ENCODE results near the gene IRAK3.
"Not testable (repeated sequence)": the region's sequence is repeated elsewhere in the genome, so short reads cannot be mapped to it uniquely, and the experiment has no call there.

Gene IRAK3

GRCh38 chr12:66174391-66175325, 14.4 kb upstream of the IRAK3 start:
- DNase-seq (ENCODE audit: low spot score): not testable (repeated sequence)

GRCh38 chr12:66176105-66176900, 12.7 kb upstream of the IRAK3 start:
- no peak for DNase-seq (ENCODE audit: low spot score)

DNA sequence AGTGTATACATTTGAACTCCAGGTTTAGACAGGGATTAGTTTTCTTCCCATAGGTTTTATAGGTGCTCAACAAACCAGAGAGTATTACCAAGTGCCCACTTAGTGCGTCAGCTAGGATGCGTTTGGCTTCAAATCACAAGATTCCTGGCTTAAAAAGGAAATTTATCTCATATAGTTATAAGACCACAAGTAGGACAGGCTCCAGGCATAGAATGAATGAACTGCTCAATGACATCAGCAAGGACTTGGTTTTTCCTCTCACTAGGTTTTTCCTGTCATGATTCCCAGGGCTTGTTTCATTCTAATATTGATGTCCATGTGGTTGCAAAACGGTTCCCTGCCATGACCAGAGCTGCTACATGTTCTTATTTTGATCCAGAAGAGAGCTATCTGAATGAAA, 6.1 kb upstream of the IRAK3 start:
- no peak for DNase-seq (ENCODE audit: low spot score)

- not testable (repeated sequence) for DNase-seq (ENCODE audit: low spot score)
Measured at GRCh38 chr12:66184822-66185221, 4.2 kb upstream of the IRAK3 start.

GRCh38 chr12:66187036-66187435, 2.0 kb upstream of the IRAK3 start:
- no peak for DNase-seq (ENCODE audit: low spot score)

DNA sequence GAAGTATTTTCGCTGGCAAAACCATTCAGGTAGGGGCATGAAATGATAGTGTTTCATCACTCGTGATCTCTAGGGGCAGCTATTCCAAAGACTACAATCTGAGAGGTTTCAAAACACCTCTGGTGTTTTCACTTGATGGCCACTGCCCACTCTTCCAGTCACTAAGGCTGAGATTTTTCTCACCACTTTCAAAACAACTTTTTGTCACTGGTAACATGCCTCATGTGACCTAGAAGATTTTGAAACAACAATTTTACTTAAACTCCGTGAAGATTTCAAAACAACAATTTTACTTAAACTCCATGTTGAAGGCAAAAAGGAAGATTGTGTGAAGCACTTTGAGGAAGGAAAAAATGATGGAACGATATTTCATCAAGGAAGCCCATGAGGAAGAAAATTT, 1.2 kb upstream of the IRAK3 start:
- DNase-seq (ENCODE audit: low spot score): no peak

- no peak for DNase-seq (ENCODE audit: low spot score)
Measured at GRCh38 chr12:66189486-66189843, 451 bp downstream of the IRAK3 start.

- DNase-seq (ENCODE audit: low spot score): no peak
Measured at GRCh38 chr12:66189889-66190288, 875 bp downstream of the IRAK3 start.

GRCh38 chr12:66190519-66191370, 1.7 kb downstream of the IRAK3 start:
- no peak for DNase-seq (ENCODE audit: low spot score)

GRCh38 chr12:66191547-66192126, 2.6 kb downstream of the IRAK3 start:
- no peak for DNase-seq (ENCODE audit: low spot score)

- no peak for DNase-seq (ENCODE audit: low spot score)
Measured at GRCh38 chr12:66194122-66194521, 5.1 kb downstream of the IRAK3 start.

DNA sequence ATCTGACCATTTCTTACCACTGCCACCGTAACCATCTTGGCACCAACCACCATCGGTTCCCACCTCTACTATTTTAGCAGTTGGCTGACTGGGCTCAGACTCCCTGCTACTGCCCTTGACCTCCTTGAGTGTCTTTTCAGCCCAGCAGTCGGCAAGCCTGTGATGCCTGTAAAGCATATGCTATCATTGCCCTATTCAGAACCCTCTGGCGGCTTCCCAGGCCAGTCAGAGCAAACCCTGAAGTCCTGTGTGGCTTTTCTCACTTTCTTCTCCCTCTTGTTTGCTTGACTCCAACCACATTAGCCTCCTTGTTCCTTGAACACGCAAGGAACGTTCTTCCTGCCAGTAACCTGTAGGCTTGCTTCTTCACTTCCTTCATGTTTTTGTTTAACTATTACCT, 6.2 kb downstream of the IRAK3 start:
- DNase-seq (ENCODE audit: low spot score): no peak

GRCh38 chr12:66196806-66197205, 7.8 kb downstream of the IRAK3 start:
- DNase-seq (ENCODE audit: low spot score): no peak

- DNase-seq (ENCODE audit: low spot score): no peak
Measured at GRCh38 chr12:66197495-66197921, 8.5 kb downstream of the IRAK3 start.

- no peak for DNase-seq (ENCODE audit: low spot score)
Measured at GRCh38 chr12:66199141-66199540, 10.1 kb downstream of the IRAK3 start.

GRCh38 chr12:66199831-66200509, 11.0 kb downstream of the IRAK3 start:
- no peak for DNase-seq (ENCODE audit: low spot score)

DNA sequence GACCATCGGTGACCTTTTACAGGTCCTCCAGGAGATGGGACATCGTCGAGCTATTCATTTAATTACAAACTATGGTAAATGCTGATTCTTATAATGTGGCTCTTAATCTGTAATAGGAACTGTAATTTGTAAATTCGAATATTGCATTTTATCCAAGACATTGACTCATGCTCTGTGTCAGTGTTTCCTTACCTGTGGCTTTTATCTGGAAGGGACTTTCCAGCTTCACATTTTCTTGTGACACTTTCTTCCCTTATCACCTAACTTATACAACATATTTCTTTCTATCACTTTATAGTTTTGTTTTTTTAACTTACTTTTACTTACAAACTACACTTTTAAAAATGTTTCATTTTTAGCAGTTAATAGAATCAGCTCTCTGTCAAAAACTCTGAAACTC, 14.8 kb downstream of the IRAK3 start:
- DNase-seq (ENCODE audit: low spot score): no peak

- no peak for DNase-seq (ENCODE audit: low spot score)
Measured at GRCh38 chr12:66206141-66206540, 17.1 kb downstream of the IRAK3 start.

DNA sequence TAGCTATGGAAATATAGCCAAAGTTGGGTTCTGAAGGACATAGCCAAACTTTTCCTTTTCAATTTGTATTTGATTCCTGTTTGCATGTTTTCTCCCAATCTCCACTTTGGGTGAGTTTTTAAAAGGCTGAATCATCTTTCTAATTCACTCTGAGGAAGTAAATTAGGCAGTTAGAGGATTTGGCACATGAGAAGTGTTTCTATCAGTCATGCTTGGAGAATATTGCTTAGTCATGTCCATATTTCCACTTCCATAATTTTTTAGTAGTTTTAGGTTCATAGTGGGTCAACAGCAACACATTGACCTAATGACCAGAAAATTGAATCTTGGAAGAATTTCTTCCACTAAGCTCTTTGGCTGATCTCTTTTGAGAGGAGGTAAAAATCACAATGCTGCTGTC, 21.8 kb downstream of the IRAK3 start:
- DNase-seq (ENCODE audit: low spot score): no peak

DNA sequence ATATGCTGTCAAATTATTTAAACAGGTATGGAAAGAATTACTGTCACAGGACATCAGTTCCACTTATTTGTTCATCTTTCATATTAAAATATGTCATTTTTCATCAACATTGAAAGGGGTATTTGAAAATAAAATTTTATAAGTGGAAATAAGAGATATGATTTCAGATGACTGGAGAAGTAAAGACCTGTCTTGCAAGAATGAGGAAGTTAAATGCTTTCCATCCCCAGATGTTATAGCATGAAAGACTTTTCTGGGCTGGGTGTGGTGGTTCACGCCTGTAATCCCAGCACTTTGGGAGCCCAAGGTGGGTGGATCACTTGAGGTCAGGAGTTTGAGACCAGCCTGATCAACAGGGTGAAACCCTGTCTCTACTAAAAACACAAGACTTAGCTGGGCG, 22.6 kb downstream of the IRAK3 start:
- not testable (repeated sequence) for DNase-seq (ENCODE audit: low spot score)

GRCh38 chr12:66213011-66213410, 24.0 kb downstream of the IRAK3 start:
- DNase-seq (ENCODE audit: low spot score): not testable (repeated sequence)
